ENCODE results near the gene EFCAB12. TPM values are rescaled to one million over a fixed set of nuclear protein-coding genes. Genes with fewer than 3 reads are reported as not detected.
A peak's percentile ranks its signal among the peaks of the same experiment; 100 is the strongest.

The EFCAB12 gene
- total and polyA plus RNA-seq, 2 of the 4 experiments (the other 2 are of a cell fraction): under 0.01 to 0.17 TPM

- 0 out of 2 replicates have a peak overlapping the region, but pooled peaks have one; percentile 15 for H3K9ac ChIP-seq (ENCODE audit: low read depth, low read length)
- no peaks in the 10 kb centered on the region for H4K20me1 ChIP-seq (ENCODE audit: insufficient read depth, low read length)
- no peak overlapping the region for H2BK120ac ChIP-seq (ENCODE audit: low read depth, low read length)
- H3K14ac ChIP-seq (replicated peaks; ENCODE audit: low read depth, low read length): no peak overlapping the region
- no peak overlapping the region for H3K23ac ChIP-seq (ENCODE audit: low read depth, low read length)
- no peak overlapping the region for H4K91ac ChIP-seq (ENCODE audit: insufficient read depth, low read depth, low read length)
- no peak overlapping the region for H2AK5ac ChIP-seq (ENCODE audit: low read depth, low read length)
- POLR2A ChIA-PET (ENCODE audit: unreplicated experiment): interaction anchor here (0.6 kb wide), 1 partner anchor 51 kb away, joined by 8 read pairs; no protein-coding TSS in a partner anchor
- H4K8ac ChIP-seq (ENCODE audit: low read depth in 2 of 2, low read length in 2 of 2): no peak overlapping the region
- no peak overlapping the region for H3K18ac ChIP-seq (ENCODE audit: low read depth, low read length)
- ATAC-seq (ENCODE audit: low read depth) (peak; percentile 15), DNase-seq (no peak)
- no peak overlapping the region for H2BK15ac ChIP-seq (ENCODE audit: low read depth, low read length)
- TF ChIP-seq CEBPB (IDR thresholded peaks at IDR 0.05; ENCODE audit: low read depth, low read length) (no peak), MXI1 (IDR thresholded peaks at IDR 0.05; ENCODE audit: borderline replicate concordance, low read depth, low read length) (no peak), SMC3 (IDR thresholded peaks at IDR 0.05; ENCODE audit: low read depth, low read length) (no peak)
- no peak overlapping the region for H2BK5ac ChIP-seq (ENCODE audit: low read depth, low read length, poor library complexity, severe bottlenecking)
- peaks cover 14% of the 10 kb centered on the region; the same call in 1 of the 2 replicates for H3K9me1 ChIP-seq (ENCODE audit: insufficient read depth, low read length)
- peaks cover 5% of the 10 kb centered on the region for H3K4me1 ChIP-seq (ENCODE audit: control insufficient read depth, insufficient read depth, low read length)
- H3K27ac ChIP-seq (ENCODE audit: insufficient read depth, low read length): no peak overlapping the region
- peak overlapping the region; percentile 88 for H3K4me2 ChIP-seq (ENCODE audit: low read depth, low read length)
- CTCF ChIA-PET: interaction anchor here (1.5 kb wide), 1 partner anchor 45 kb away, joined by 3 read pairs; no protein-coding TSS in a partner anchor
- no TSS peak for BruUV-seq (replicated peaks)
- H4K5ac ChIP-seq (ENCODE audit: low read depth, low read length): no peak overlapping the region
- dilution Hi-C loops (cut with HindIII; ENCODE audit: low sequenced_read_pairs, unreplicated experiment): no loop called here
- no peaks in the 10 kb centered on the region for H3K9me3 ChIP-seq (ENCODE audit: control insufficient read depth, insufficient read depth, low read length)
- H3K27me3 ChIP-seq (ENCODE audit: control insufficient read depth, insufficient read depth, low read length): no peaks in the 10 kb centered on the region
- peaks cover 5 to 7% of the 10 kb centered on the region in 2 experiments; a peak in 2 of 4 replicates for H3K79me1 ChIP-seq (ENCODE audit: low read depth in 1 of 2, low read length in 2 of 2)
- H2AFZ ChIP-seq (replicated peaks; ENCODE audit: low read length, poor library complexity): peak overlapping the region; percentile 93
- in situ Hi-C loops (cut with MboI; ENCODE audit: low sequenced_read_pairs): no loop called here
- H3K36me3 ChIP-seq (ENCODE audit: control insufficient read depth, insufficient read depth, low read length): peaks cover 16% of the 10 kb centered on the region
- intact Hi-C loops (cut with micrococcal nuclease): no loop called here
- no peak overlapping the region for H2BK20ac ChIP-seq (ENCODE audit: low read depth, low read length)
- H3K4me3 ChIP-seq (ENCODE audit: insufficient read depth, low read depth, low read length): peak overlapping the region; percentile 47
- H3K4ac ChIP-seq (ENCODE audit: low read depth, low read length): no peak overlapping the region
- 32% methylated on average over 3 of the region's 8 CpGs; no CpG with 5 or more reads in 1 of the 2 experiments for WGBS, 2 experiments (ENCODE audit: extremely low coverage in 2 of 2, insufficient read length in 1 of 2)
- H2AK9ac ChIP-seq (replicated peaks; ENCODE audit: low read depth, low read length, poor library complexity): no peak overlapping the region
- no peak overlapping the region for H3K56ac ChIP-seq (ENCODE audit: extremely low read depth, insufficient read depth, low read length)
Observed at GRCh38 chr3:129428007-129428375, 445 bp downstream of the EFCAB12 start.
